NK-92 (cell line): ENCODE data around the gene ZNF48.

ENCODE experiments used
- DNase-seq: peaks from one replicate; lab custom pipeline; 2025; ENCODE audit not compliant: unreplicated experiment; lab: John Stamatoyannopoulos, UW

ZNF48 gene

GRCh38 chr16:30395155-30395991, at the start of gene ZNF48:
Gene ZNF48 (plus strand): TSS chr16:30395420. CDS start chr16:30395795, 375 bp downstream.
- DNase-seq: no peak

DNA sequence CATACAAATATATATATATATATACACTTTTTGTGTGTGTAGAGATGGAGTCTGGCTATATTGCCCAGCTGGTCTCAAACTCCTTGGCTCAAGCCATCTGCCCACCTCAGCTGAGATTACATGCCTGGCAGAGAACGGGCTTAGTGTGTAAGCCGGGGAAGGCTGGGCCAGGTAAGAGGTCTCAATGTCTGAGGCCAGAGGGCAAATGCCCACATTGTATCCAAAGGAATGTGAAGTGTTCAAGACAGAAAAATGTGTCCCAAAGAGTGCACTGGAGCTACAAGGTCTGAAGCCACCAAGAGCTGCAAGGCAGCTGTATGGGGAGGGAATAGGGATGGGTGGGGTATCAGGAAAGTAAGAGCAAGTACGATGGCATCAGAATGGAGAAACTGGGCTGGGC, 48.9 kb upstream of the ZNF48 start:
- DNase-seq: no peak

- no peak for DNase-seq
Measured at GRCh38 chr16:30348113-30348512, 47.1 kb upstream of the ZNF48 start.

DNA sequence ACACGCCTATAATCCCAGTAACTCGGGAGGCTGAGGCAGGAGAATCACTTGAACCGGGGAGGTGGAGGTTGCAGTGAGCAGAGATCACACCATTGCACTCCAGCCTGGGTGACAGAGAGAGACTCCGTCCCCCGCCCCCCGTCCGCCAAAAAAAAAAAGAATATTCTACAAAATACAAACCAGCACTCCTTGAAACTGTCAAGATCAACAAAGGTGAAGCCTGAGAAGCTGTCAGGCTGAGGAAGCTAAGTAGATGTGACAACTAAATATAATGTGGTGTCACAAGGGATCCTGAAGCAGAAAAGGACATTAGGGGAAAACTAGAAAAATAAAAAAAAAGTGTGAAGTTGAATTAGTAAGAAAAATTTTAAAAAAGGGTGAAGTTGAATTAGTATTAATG, 46.3 kb upstream of the ZNF48 start:
- DNase-seq: no peak

DNA sequence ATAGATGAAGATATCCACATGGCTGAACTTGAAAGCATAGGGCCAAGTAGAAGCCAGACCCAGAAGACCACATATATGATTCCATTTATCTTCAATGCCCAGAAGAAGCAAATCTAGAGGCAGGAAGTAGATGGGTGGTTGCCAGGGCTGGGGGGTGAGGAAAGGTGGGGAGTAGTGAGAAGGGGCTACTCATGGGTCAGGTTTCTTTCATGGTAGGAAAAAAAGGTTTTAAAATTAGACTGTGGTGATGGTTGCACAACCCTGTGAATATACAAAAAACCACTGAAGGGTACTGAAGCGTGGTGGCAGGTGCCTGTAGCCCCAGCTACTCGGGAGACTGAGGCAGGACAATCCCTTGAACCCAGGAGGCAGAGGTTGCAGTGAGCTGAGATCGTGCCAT, 45.5 kb upstream of the ZNF48 start:
- no peak for DNase-seq

DNA sequence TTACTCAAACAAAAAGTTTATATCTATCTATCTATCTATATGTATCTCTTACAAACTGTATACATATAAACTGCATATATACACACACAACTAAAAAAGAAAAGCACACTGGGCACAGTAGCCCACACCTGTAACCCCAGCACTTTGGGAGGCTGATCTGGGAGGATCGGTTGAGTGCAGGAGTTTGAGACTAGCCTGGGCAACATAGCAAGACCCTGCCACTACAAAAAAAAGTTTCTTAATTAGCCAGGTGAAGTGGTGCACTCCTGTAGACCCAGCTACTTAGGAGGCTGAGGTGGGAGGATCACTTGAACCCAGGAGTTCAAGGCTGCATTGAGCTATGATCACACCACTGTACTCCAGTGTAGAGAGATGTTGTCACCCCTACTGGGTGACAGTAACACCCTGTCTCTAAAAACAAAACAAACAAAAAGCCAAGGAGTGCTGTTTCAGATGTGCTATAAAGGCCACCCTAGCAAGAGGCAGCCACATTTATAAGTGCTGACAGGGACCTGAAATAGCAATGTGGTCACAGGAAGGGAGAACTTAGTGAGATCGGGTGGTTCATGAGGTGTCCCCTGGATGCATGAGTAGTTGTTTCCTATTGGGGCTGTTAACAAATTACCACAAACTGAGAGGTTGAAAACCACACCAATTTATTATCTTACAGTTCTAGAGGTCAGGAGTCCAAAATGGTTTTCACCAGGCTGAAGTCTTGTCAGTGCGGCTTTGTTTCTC, 44.9 kb upstream of the ZNF48 start:
- DNase-seq: no peak

- DNase-seq: no peak
Measured at GRCh38 chr16:30351001-30351441, 44.2 kb upstream of the ZNF48 start.

DNA sequence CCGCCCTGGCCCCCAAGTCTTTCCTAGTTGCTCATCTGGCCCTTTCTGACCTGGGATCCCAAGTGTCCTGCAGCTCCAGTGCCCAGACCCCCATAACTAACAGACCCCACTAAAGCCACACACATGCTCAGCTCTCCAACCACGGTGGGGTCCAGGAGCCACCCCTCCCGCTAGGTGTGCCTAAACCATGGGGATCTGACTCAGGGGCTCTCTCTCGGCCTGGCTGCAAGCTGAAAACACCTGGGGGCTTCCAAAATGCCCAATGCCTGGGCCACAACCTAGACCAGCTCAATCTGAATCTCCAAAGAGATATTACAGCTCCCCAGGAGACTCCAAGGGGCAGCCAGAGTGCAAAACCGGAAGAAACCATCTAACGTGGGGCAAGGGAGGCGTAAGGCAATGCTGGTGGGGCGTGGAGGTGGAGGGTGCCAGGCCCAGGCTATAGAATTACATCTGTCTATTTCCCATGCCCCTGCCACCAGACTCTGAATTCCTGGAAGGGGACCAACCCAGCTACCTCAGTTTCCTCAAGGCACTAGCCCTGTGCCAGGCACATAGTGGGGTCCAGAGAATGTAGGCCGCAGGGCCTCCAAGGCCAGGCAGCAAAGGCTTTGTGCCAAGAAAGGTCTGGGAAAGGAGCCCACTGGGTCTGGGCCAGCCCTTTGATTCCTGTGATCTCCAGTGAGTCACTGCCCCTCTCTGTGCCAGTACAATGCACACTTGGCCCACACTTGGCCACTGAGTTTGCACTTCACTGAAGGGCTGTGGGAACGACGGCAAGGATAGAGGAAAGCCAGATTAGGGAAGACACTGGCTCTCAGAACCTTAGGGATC, 43.4 kb upstream of the ZNF48 start:
- DNase-seq: no peak

DNA sequence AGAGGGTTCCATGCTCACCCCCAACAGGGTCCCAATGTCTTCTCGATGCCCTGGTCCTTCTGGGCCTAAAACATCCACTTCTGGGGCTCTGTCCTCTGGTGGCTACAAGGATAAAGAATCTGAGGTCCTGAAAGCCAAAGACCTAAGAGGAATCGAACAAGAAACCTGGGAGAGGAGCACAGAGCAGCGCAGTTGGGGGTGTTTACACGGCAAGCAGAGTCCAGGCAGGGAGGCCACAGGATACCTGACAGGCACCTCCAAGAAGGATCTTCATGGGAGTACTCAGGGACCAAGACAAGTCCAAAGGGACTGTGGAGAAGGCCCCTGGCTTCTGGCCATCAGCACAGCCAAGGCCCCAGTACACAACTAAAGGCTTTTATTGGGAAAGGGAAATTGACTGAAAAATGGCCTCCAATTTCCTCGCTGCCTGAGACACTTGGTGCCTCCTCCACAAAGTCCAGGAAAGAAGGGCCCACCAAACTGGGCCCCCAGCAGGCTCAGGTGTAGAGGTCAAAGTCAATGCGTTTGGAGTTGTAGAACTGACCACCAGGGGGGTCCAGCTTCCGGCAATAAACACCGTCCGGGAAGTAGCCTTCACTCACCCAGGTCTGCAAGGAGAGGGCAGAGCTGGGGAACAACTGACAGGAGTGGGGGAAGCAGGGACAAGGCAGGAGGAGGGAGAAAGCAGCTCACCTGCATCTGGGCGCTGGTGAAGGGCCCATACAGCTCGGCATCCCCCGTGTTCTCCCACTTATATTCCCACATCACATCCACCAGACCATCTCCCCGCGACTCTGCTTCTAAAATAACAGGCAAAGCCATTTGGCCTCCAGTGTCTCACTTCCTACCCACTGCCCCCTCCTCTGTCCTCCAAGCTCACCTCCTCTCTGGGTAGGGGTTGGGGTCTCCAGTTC, 42.5 kb upstream of the ZNF48 start:
- no peak for DNase-seq

DNA sequence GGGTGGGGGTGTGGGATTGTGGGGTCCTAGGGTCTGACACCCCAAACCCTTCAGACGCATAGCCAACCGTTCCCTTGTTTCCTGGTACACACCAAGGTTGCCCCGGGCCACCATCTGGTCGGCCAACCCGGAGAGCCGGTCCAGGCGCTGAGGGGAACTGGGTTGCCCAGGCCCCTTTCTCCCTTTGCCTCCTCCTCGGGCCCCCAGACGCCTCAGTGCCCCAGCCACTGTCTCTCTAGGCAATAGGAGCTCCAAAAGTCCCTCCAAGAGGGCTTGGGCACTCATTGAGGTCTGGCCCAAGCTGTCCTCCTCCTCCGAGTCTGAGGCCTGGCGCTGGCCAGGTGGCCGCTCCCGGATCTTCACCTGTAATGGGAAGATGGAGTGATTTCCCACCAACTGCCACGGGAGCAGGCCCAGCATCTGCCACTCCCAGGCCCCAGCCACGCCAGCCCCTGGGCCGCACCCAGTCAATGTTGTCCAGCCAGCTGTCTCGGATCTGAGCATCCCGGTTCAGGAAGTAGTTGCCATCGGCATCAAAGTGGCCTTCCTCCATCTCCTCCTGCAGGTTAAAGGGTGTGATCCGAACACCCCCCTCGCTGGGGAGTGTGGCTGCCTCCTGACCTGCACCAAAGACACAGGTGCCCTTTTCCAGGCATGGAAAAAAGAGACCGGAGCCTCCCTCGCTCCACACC, 41.6 kb upstream of the ZNF48 start:
- no peak for DNase-seq

DNA sequence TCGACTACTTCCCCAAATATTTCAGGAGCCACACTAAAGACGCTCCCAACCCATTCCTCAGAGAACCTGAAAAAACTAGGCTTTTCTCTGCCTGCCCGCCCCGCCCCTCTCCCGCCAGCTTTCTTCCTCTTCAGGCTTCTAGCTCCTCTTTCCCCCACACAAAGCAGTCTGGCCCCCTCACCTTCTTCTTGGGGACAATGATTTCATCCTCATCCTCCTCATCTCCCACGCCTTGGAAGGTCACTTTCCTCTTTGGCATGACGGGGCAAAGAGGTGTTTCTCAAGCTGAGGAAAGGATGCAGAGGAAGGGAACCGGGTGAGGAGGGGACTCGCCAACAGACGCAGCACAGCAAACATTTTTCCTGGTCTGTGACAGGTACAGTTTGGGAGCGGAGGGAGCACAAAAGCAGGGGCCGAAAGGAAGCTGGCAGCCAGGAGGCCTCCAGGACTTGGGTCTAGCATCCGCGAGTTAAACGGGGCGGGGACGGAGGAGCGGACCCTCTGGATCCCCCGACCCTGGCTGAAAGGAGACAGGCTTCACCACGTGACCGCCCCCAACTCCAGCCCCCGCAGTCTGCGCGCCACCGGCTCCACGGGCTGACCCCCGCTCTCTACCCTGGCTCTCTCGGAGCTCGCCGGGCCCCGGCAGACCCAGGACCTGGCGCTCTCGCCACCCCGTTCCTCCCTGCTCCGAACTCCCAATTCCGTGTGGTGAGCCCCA, 40.6 kb upstream of the ZNF48 start:
- DNase-seq: no peak

DNA sequence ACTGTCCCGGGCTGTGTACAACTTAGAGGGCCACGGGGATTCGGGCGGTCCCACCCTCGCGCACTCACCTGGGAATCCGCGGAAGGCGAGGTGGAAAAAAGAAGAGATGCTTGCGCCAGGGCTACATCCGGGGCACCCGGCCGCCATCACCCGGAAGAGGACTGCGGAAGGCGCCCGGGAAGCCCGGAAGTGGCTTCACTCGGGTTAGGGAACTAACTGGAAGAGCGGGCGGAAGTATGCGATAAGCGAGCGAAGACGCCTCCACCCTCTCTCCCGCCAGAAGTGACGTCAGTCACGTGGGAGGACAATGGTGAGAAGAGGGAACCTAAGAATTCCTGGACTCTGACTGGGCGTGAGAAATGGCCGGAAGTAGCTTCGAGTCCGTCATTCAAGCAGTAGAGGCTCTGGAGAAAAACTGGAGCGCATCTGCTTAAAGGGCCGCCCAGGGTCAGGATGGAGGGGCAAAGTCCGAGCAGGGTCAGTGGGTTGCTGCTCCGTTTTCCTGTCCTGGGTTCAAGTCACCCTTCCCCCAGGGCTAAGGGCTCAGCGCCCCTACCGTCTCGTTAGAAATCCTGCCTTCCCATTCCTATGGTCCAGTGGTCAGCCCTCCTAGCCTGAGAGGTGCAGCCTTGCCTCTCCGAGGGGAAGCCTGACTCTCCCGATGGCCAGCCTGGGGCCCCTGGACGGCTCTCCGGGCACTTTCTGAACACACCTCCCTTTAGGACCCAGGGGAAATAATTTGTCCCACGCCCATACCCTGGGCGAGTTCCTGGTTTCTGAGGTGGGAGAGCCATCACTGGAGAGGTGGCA, 39.9 kb upstream of the ZNF48 start, which contains the start of gene CD2BP2:
Gene CD2BP2, minus strand, starts transcription at position 165 of the 810 bp plus-strand sequence. CDS start 627 bp downstream, outside the sequence.
- no peak for DNase-seq

- no peak for DNase-seq
Measured at GRCh38 chr16:30355954-30356308, 39.3 kb upstream of the ZNF48 start.

GRCh38 chr16:30356401-30357084, 38.7 kb upstream of the ZNF48 start:
- no peak for DNase-seq

- DNase-seq: no peak
Measured at GRCh38 chr16:30357085-30357714, 38.0 kb upstream of the ZNF48 start.

DNA sequence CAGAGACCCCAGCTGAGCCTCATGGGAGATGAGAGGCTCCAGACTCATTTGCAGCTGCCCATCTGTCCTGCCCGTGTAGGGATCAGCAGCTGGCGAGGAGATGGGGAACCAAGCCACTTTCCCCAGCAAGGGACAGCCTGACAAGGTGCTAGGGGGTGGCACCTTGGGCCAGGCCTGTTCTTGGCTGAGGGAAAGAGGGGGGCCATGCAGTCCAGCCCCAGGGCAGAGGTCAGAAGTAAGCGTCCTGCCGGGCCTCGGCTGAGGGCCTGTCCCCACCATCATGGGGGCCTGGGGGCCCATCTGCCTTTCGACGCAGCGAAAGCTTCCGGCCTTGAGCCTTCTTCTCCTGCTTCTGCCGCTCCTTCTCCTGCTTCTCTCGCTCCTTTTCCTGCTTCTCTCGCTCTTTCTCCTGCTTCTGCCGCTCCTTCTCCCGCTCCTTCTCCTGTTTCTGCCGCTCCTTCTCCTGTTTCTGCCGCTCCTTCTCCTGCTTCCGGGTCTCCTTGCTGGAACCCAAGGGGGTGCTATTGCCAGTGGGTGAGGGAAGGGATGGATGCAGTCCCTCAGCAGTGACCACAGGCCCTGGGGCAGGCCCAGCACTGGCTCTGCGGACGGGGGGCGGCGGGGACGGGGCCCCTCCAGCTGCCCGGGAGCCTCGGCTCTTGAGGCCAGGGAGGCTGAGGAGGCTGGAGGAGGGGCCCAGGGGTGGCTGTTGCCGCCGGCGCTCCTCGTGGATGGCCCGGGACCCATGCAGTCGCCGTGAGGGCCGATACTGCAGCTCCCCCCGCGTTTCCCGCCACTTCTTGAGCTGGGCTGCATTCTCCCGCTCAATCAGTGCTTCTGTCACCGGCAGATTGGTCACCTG, 37.3 kb upstream of the ZNF48 start:
- DNase-seq: no peak
